ENCODE measurements around the gene NRXN3.

NRXN3 gene

GRCh38 chr14:79375356-79375755 is 1205.2 kb downstream of the NRXN3 start:
- H3K27me3 ChIP-seq (ENCODE audit: insufficient read depth, low read length), result no peaks in the 10 kb centered on the region
- no peaks in the 10 kb centered on the region for H4K20me1 ChIP-seq (ENCODE audit: insufficient read depth, low read length)
- no peak overlapping the region for H2AFZ ChIP-seq (ENCODE audit: low read length)
- no peaks in the 10 kb centered on the region for H3F3A ChIP-seq (ENCODE audit: insufficient read depth, low read length)
- H3K9me3 ChIP-seq (ENCODE audit: low read length), result no peaks in the 10 kb centered on the region
- H3K4me2 ChIP-seq (ENCODE audit: low read length), result no peak overlapping the region
- no peak overlapping the region for H3K4me3 ChIP-seq (ENCODE audit: low read depth, low read length, poor library complexity, severe bottlenecking)
- TF ChIP-seq CTCF (IDR thresholded peaks at IDR 0.05; ENCODE audit: low read length), result no peak
- no peak for TF ChIP-seq EZH2 (IDR thresholded peaks at IDR 0.05; ENCODE audit: borderline replicate concordance, low read length)
- H3K79me2 ChIP-seq (ENCODE audit: insufficient read depth, low read length), result no peaks in the 10 kb centered on the region
- no peak overlapping the region for H3K27ac ChIP-seq (ENCODE audit: low read depth, low read length, poor library complexity, severe bottlenecking)
- H3K4me1 ChIP-seq (ENCODE audit: insufficient read depth, low read length, severe bottlenecking), result no peaks in the 10 kb centered on the region
- no peak overlapping the region for H3K9ac ChIP-seq (ENCODE audit: low read length)
- H3K36me3 ChIP-seq (ENCODE audit: insufficient read depth, low read length), result no peaks in the 10 kb centered on the region
- H3K9me2 ChIP-seq (ENCODE audit: low read depth, low read length), result no peaks in the 10 kb centered on the region

DNA sequence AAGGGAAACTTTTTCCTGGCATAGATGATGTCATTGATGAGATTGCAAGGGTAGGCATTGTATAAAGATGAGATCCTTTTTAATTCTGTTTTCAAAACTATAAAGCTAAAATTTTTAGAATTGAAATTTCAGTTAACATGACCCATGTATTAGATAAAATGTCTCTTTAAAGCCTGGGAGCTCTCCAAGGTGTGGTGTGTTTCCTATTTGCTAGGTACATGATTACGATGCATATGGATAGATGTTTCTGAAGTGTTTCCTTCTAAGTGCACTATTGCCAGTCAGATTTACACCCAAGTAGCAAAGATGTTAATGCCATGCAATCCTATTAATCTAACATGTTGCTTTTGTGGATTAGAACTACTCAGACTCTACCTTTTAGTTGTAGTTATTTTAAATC is 1206.4 kb downstream of the NRXN3 start:
- Histone ChIP-seq H3K4me2 (ENCODE audit: low read length) (no peak overlapping the region), H3K4me1 (ENCODE audit: insufficient read depth, low read length, severe bottlenecking) (no peaks in the 10 kb centered on the region), H3F3A (ENCODE audit: insufficient read depth, low read length) (no peaks in the 10 kb centered on the region), H3K4me3 (ENCODE audit: low read depth, low read length, poor library complexity, severe bottlenecking) (no peak overlapping the region), H4K20me1 (ENCODE audit: insufficient read depth, low read length) (no peaks in the 10 kb centered on the region), H2AFZ (ENCODE audit: low read length) (no peak overlapping the region), H3K79me2 (ENCODE audit: insufficient read depth, low read length) (no peaks in the 10 kb centered on the region), H3K9ac (ENCODE audit: low read length) (no peak overlapping the region), H3K36me3 (ENCODE audit: insufficient read depth, low read length) (no peaks in the 10 kb centered on the region), H3K9me2 (ENCODE audit: low read depth, low read length) (no peaks in the 10 kb centered on the region), H3K9me3 (ENCODE audit: low read length) (no peaks in the 10 kb centered on the region), H3K27ac (ENCODE audit: low read depth, low read length, poor library complexity, severe bottlenecking) (no peak overlapping the region), H3K27me3 (ENCODE audit: insufficient read depth, low read length) (no peaks in the 10 kb centered on the region)
- TF ChIP-seq CTCF (IDR thresholded peaks at IDR 0.05; ENCODE audit: low read length), result no peak
- no peak for TF ChIP-seq EZH2 (IDR thresholded peaks at IDR 0.05; ENCODE audit: borderline replicate concordance, low read length)

GRCh38 chr14:79378020-79378419 is 1207.8 kb downstream of the NRXN3 start:
- no peak overlapping the region for H3K27ac ChIP-seq (ENCODE audit: low read depth, low read length, poor library complexity, severe bottlenecking)
- no peaks in the 10 kb centered on the region for H3K4me1 ChIP-seq (ENCODE audit: insufficient read depth, low read length, severe bottlenecking)
- H3K79me2 ChIP-seq (ENCODE audit: insufficient read depth, low read length), result no peaks in the 10 kb centered on the region
- H3F3A ChIP-seq (ENCODE audit: insufficient read depth, low read length), result no peaks in the 10 kb centered on the region
- H3K27me3 ChIP-seq (ENCODE audit: insufficient read depth, low read length), result no peaks in the 10 kb centered on the region
- H3K9ac ChIP-seq (ENCODE audit: low read length), result no peak overlapping the region
- H3K9me3 ChIP-seq (ENCODE audit: low read length), result no peaks in the 10 kb centered on the region
- H4K20me1 ChIP-seq (ENCODE audit: insufficient read depth, low read length), result no peaks in the 10 kb centered on the region
- H3K36me3 ChIP-seq (ENCODE audit: insufficient read depth, low read length), result no peaks in the 10 kb centered on the region
- no peak overlapping the region for H3K4me2 ChIP-seq (ENCODE audit: low read length)
- H3K4me3 ChIP-seq (ENCODE audit: low read depth, low read length, poor library complexity, severe bottlenecking), result no peak overlapping the region
- no peaks in the 10 kb centered on the region for H3K9me2 ChIP-seq (ENCODE audit: low read depth, low read length)
- TF ChIP-seq CTCF (IDR thresholded peaks at IDR 0.05; ENCODE audit: low read length), result no peak
- no peak for TF ChIP-seq EZH2 (IDR thresholded peaks at IDR 0.05; ENCODE audit: borderline replicate concordance, low read length)
- H2AFZ ChIP-seq (ENCODE audit: low read length), result no peak overlapping the region

Measured in OCI-LY1 (cell line).